Activated CD4-positive, alpha-beta T cell treated with anti-CD3 and anti-CD28 coated beads for 24 hours (primary cell): Measurements from ENCODE around the gene LCAT.

Experiments
- DNase-seq, 2 donors: peaks; one replicate each; pipeline ENCODE4 v3.0.0-alpha.2; 2020; ENCODE audit warnings: low read depth in 2 of 2

The LCAT gene

DNA sequence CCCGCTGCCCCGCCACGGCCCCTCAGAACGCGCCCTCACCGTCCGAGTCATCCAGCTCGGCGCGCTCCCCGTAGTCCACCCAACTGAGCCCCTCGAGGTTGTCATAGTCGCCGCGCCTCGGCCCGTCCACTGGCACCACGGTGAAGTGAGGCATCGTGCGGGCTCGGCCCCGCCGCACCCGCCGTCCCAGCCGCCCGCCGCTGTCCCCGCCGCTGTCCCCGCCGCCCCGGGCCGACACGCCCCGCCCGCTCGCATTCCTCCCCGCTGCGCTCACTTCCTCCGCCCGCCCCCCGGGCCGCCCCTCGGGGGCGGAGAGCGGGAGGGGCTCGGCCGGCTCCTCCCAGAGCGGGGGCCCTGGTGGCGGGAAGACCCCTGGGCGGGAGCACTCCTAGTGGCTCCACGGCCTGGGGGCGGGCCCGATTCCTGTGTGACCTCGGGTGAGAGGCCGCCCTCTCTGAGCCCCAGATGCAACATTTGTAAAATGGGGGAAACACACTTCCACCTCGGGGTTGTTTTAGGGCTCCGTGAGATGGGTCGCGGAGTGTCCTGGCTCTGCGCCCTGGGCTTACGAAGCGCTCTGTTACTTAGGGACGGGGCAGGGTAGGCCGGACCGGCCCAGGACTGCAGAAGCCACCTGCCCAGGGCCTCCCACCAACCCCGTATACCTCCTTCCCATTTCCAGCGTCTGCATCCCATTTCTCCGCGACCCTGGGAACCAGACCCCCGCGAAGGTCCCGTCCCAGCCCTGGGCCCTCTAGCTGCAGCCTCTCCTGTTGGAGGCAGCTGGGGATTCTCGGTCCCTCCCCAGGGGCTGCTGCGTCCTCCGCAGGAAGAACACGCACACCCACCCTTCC lies 24.7 kb upstream of the LCAT start, which contains the start of gene SLC12A4:
SLC12A4 (minus strand) TSS at position 238 of the 854 bp plus-strand sequence; CDS start at position 154, 84 bp downstream.
- DNase-seq = peak; percentile 82 to 84

DNA sequence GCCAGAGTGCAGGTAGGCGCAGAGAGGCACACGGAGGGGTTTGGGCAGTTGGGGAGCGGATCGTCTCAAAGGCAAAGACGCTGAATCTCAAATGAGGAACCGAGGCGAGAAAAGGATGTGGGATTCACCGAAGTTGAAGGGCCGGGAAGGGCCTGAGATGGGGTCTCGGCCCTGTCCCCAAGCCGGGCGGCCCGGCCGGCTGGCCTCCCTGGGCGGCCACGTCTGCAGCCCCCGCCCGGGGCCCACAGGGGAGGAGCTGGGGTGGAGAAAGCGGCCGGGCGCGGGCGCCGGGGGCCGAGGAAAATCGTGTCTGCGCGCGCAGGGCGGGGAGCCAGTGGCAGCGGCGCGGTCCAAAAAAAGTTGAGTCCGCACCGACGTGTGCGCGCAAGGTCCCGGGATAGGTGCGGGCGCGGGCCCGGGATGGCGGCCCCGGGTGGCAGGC lies 24.1 kb upstream of the LCAT start:
- no peak for DNase-seq

DNA sequence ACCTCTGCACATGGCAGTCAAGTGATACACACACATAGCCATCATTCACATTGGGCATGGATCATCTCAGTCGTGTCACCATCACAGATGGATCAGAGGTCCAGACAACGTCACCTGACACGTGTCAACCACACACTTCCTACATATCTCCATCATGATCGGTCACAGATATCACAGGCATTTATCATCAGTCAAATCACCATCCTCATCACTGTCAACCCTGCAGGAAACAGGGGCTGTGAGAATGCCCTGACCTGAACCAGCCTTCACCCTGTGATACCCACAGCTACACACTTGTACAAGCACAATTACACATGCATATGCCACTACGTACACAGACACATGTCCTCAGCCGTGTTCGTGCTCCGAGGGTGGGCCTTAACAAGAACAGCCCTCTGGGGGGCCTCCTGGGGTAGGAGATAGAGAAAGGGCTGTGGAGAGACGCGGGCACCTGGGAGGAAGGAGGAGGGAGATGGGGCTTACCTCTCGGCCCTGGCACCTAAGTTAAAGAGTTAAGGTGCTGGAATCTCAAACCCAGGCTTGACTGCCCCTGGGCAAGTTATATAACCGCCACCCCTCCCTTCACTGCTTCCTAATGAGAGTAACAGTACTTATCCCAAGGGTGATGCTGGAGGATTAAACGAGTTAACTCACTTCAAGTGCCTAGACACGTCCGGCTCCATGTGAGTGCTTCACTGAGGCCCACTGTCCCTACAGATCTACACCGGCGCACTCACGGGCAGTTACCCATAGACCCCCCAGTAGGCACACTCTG lies 23.4 kb upstream of the LCAT start:
- DNase-seq = no peak

DNA sequence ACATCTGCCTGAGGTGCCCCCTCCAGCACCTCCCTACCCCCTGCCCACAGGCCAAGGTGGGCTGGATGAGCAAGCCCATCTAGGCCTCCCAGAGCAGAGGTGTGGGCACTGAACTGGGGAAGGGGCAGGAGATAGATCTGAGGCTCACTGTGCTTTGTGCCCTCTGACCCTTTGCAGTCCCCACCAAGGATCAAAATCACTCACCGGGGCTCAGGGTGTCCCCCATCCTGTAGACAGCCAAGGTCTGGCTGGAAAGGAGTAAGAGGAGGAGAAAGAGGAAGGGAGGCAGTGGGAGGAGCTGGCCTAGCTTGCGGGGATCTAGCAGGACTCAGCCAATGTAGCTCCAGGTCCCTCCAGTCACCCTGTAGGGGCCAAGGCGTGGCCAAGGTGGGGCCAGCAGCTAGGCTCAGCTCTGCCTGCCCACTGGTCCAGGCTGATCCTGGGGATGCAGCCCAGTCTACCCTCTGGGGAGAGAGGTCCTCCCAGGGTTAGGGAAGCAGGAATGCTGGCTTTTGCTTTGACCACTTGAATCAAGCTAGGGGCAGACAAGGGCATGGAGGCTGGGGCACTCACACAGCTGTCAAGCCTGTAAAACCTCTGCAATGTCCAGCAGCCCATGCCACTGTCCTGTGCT lies 22.7 kb upstream of the LCAT start:
- no peak for DNase-seq

- DNase-seq = no peak
These were observed 22.0 kb upstream of the LCAT start for GRCh38 chr16:67965668-67966548.

GRCh38 chr16:67964477-67965131 lies 20.7 kb upstream of the LCAT start:
- DNase-seq = no peak

DNA sequence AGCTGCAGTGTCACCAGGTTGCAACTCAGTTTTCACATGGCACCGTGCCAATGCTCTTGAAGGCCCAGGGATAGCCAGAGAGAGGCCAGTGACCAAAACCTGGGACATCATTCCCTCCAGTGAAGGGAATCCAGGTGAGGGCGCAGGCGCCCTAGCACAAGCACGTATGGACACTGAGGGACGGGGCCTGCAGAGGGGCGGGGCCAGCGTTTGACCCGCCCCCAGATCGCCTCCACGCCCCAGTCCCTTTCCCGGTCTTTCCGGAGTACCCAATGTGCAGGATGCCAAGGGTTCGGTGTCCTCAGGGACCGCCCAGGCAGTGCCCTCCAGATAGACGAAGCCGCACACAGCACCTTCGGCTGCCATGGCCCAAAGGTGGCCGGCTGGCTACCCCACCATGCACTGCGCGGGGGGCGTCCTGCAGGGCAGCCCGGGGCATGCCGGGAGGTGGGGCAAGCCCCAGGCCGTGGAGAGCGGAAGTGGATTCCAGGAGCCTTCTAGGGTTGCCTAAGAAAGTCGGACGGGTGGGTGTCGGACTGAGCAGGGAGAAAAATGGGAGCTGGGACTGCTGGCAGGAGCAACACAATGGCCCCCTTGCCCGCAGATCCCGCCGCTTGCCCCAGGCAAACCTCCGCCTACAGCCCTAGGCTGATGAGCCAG lies 19.9 kb upstream of the LCAT start:
- DNase-seq = no peak

DNA sequence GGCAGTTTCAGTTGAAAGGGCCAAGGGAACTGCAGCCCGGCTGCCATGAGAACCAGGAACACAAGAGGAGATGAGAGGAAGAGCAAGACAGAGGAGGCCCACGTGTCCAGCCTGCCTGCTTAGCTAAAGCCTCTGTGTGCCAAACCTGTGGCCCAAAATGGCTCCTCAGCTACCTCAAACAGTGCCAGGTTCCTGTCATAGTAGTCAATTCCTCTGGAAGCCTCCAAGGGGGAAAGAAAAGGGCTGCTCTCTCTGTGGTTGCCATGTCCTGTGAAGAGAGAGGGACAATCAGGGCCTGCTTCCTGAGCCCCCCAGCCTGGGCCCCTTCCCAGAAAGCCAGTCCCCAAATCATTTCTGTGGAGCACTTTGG lies 19.4 kb upstream of the LCAT start:
- DNase-seq = no peak

GRCh38 chr16:67962135-67962534 lies 18.2 kb upstream of the LCAT start:
- DNase-seq = no peak

DNA sequence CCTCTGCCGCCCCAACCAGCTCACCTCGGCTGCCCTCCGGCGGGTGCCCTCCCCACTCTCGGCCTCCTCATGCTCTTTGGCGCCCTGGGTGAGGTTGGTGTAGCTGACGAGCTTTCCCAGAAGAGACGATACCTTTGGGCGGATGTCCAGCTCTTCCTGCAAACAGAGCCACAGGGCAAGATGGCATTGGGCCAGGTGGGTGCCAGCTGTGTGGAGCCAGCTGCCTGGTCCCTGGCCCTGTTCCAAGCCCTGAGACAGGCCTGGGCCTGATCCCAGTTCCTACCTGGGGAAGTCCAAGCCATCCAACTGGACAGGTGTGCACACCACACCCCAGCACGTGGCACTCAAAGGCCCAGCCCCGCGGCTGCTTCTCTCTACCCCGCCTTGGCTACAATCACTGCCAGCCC lies 17.6 kb upstream of the LCAT start:
- DNase-seq = no peak

GRCh38 chr16:67959536-67960329 lies 15.8 kb upstream of the LCAT start:
- no peak for DNase-seq

- DNase-seq = no peak
These were observed 13.7 kb upstream of the LCAT start for GRCh38 chr16:67957622-67958021.

DNA sequence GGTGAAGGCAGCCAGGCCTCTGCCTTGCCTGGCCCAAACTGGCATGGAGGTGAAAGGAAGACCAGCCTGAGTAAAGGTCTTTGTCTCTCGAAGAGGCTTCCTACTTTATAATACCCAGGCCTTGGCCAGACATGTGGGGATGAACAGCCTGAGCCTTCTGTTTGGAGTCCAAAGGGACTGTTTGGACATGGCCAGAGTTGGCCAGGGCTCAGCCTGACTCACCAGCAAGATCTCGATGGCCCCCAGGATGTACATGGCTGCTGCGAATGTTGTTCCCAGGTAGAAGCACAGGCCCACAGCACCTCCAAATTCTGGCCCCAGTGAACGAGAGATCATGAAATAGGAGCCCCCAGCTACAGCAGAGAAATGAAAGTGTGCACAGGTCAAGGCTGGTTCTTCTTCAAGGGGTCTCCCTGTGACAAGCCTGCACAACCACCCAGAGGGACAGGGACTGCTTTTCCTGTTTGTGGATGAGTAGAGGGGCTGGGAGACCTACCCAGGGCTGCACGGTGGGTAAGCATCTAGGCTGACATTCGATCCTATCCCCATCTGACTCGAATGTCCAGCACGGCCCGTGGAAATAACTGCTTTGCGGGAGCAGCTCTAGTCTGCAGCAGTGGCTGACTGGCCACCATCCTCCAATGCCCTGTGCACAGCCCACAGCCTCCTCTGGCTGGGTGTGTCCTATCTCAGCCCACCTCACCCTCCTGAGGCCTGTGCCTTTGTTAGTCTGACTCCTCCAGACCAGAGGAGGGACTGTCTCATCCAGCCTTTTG lies 10.7 kb upstream of the LCAT start:
- no peak for DNase-seq

GRCh38 chr16:67953641-67954375 lies 9.9 kb upstream of the LCAT start:
- DNase-seq = no peak

GRCh38 chr16:67951485-67951884 lies 7.6 kb upstream of the LCAT start:
- DNase-seq = no peak

DNA sequence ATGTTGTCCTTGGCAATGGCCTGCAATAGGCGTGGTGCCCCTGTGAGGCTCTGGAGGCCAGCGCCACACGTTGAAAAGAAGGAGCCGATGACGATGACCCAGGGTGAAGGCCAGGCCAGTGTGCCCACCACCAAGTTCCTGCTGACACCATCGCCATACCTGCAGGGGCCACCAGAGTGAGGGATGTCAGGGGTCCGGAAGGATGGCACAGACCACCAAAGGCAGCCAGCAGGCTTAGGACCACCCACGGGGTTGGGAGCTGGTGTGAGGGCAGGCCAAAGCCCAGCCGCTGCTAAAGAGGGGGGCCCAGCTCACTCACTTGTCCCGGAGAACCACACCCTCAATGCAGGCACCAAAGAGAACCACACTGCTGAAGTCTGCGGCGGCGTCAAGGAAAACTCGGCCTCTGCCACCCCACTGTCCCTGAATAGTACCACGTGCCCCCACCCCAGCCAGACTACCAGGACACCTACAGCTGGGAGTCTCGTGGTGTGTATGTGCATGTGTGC lies 6.5 kb upstream of the LCAT start:
- DNase-seq = no peak

DNA sequence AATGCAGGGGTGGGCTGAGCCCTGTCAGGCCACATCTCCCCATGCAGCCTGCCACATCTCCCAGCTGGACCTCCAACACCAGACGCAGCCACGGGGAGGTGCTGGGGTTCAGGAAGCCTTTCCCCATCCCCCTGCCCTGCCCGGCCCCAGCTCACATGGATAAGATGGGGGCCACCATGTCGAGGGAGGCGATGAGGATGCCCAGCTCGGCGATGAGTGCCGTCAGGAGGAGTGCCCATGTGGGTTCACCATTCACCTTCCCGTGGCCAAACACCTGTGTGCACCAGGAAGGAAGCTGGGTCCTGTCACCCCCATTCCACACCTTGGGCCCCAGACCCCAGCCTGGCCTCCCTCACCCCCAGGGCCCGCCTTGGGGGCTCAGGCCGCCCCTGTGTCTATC lies 5.7 kb upstream of the LCAT start:
- DNase-seq = no peak

DNA sequence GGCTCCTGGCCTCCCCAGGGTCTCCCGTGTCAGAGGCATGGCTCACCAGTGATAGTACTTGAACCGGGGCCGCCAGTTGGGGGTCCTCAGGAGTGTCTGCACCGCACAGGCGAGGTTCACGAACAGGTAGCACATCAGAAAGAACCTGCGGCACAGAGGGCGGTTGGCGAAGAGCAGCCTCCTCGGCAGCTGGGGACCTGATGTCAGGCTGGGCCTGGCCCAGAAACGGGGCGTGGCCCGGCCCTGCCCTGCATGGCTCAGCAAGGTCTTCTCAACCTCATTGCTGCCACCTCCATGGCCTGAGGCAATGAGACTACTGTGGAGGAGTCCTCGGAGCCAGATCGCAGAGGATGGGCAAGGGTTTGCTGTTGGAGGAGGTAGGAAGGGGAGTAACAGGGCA lies 4.1 kb upstream of the LCAT start:
- no peak for DNase-seq
